Medulla oblongata (tissue), 1 donor: ENCODE data around the gene TRMT11.

Experiments
- DNase-seq: peaks from one replicate; pipeline ENCODE4 v3.0.0-alpha.2; 2015; ENCODE audit errors: extremely low spot score

TRMT11 gene

DNA sequence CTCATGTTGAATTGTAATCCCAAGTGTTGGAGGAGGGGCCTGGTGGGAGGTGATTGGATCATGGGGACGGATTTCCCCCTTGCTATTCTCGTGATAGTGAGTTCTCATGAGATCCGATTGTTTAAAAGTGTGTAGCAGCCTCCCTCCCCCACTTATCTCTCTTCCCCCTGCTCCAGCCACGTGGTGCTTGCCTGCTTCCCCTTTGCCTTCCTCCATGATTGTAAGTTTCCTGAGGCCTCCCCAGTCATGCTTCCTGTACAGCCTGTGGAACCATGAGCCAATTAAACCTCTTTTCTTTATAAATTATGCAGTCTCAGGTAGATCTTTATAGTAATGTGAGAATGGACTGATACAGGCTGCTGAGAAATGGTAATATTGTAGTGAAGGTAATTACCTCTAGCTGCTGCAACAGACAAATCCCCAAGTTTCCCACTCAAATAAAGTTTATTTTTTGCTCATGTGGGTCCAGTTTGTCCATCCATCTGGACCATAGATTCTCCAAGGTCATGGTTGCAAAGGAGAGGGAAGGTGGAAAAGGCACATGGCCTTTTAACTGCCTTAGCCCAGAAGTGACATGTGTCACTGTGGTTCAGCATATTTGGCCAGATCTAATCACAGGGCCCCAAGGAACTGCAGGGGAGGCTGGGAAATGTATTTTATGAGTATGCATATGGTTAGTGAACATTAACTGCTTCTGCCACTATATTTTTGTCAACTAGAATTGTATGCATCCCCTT, 89.2 kb downstream of the TRMT11 start:
- DNase-seq, result no peak

- no peak for DNase-seq
These were observed 90.8 kb downstream of the TRMT11 start for GRCh38 chr6:126076992-126077664.

DNA sequence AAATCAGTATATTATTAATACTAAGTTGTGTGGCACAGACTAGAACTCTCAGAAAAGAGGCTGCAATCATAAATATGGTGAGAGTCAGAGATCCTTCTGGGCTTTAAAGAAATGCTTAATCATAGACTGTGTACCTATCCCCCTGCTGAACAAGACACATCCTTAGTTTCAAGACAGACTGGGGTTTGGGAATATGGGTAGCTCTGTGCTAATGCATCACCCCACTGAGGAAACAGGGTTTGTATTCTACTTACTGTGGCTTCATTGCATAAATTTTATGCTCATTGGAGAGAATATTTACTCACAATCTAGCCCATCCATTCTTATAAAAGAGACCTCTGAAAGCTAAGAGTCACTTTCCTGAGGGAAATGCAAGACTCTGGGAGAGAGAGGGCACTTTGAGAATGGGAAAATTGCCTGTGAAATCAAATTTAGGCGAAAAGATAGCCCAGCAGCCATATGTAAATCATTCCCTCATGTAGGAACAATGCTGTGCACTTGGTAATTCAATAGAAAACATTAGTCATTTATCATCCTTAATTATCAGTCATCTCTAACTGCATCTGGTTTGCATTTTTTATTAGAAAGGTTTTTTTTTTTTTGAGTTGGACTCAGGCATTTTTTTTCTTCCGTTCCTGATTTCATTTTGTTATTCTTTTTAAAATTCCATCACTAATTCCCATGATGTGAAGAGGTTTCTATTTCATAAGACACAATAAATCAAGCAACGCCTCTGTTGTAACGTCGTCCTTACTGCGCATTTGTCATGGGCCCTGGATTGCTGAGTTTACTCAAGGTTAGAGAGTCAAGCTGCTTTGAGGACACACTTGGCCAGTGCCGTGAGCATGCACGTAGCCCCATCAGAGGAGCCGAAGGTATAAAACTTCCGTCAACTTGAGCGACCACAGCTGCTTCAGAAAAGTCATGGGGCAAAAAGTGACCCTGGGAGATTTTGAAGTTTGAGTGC, 91.8 kb downstream of the TRMT11 start:
- DNase-seq, result no peak

DNA sequence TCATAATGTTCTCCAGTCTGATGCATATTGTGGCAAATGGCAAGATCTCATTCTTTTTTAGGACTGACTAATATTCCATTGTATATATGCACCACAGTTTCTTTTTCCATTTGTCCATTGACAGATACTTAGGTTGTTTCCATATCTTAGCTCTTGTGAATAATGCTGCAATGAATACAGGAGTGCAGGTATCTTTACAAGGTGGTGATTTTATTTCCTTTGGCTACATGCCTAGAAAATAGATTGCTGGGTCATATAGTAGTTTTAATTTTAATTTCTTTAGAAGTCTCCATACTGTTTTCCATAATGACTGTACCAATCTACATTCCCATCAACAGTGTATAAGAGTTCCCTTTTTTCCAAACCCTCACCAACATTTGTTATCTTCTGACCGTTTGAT, 97.5 kb downstream of the TRMT11 start:
- no peak for DNase-seq

- no peak for DNase-seq
These were observed 100.2 kb downstream of the TRMT11 start for GRCh38 chr6:126086560-126086959.
